Hypothalamus (tissue), 51 donors: ENCODE results near the gene SLC24A5.
A peak's percentile ranks its signal among the peaks of the same experiment; 100 is the strongest.

Experiments
- DNase-seq, 51 donors: peaks; one replicate each; lab custom pipeline; 2025; lab: John Stamatoyannopoulos, UW

The SLC24A5 gene

GRCh38 chr15:48109856-48110531 lies 10.8 kb upstream of the SLC24A5 start:
- DNase-seq = no peak

GRCh38 chr15:48112242-48112641 lies 8.5 kb upstream of the SLC24A5 start:
- DNase-seq = peak in 8 of 51 donors; percentile 1 to 8 (median 2)

- DNase-seq = no peak
These were observed 1.5 kb upstream of the SLC24A5 start for GRCh38 chr15:48119277-48119676.

DNA sequence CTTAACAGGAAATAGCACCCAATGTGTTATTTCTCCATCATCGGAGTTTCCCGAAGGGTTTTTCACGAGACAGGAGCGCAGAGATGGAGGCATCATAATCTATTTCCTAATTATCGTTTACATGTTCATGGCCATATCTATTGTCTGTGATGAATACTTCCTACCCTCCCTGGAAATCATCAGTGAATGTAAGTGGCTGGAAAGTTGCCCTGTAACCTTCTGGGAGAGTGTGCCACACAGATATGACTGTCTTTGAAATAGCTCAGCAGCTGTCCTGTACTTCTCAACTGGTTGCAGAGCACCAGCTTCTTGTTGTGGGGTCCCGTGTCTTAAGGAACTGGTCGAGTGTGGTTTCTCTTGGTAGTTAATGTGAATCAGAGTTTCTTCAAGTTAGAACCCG lies 1.1 kb downstream of the SLC24A5 start:
- DNase-seq = no peak

- no peak for DNase-seq
These were observed 6.0 kb downstream of the SLC24A5 start for GRCh38 chr15:48126667-48127355.

- no peak for DNase-seq
These were observed 10.5 kb downstream of the SLC24A5 start for GRCh38 chr15:48131324-48131723.

GRCh38 chr15:48132874-48133273 lies 12.1 kb downstream of the SLC24A5 start:
- no peak for DNase-seq

DNA sequence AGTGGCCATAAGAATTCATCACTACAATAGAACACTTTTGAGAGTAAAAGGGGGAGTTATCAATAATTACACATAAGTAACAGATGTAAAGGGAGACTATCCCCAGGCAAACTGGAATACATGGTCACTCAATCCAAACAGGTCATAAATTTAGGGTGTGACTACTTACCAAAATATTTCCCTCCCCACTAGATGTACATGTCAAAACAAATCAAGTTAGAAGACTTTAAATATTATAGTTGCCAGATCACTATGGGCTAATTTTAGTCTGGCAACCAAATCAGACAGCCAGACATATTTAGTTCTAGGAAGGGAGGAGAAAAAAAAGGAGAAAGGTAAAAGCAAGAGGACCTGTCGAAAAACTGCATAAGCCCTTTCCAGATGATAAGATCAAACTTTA lies 23.1 kb downstream of the SLC24A5 start:
- DNase-seq = no peak

GRCh38 chr15:48144889-48145288 lies 24.1 kb downstream of the SLC24A5 start:
- no peak for DNase-seq

DNA sequence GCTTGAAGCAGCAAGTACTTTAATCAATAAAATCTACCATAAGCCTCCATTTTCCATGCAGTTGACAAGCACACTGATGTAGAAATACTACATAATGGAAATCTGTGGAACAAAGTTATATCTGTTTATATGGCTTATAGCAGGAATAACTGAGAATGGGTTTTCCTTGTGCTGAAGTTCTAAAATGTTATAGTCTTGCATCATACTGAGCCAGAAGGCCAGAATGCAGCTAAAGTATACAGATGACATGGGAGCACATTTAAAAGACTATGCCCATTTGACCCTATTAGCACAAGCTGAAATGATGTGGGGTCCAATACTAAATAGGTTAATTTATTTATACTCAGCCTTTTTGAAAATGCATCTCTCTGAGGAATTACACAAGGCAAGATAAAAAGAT lies 25.1 kb downstream of the SLC24A5 start:
- DNase-seq = no peak

DNA sequence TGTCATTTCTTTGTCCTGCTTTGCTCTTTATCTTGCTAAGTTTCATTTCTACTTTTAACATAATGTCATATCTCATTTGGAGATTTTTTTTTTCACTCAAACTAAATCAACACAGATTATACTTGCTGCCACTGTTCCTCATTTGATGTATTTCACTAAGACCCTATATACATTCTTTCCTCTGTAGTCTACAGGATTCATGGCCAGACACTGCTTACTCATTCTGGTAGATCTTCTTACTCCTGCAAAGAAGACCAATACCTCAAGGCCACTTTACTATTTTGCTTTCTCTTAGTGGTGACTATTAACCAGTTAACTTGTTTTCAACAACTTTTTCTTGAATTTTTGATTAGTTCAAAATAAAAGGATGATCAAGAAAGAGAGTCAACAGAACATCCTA lies 26.6 kb downstream of the SLC24A5 start:
- DNase-seq = no peak

- no peak for DNase-seq
These were observed 29.1 kb downstream of the SLC24A5 start for GRCh38 chr15:48149858-48150257.

DNA sequence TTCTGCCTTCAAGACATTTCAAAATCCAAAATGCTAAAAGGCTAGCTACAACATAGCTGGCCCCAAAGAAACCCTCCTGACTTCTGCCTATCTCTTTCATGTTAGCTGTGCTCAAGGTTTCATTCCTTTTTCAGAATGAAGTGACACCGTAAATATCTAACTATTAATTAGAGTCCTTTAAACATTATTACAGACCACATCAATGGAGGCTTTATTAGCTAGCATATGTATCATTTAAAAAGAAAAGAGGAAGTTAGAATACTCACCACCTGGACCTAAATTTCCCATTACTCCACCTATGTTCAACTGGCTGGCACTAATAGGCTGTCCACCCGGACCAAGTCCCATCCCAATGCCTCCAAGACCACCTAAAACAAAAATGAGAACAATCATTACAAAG lies 32.7 kb downstream of the SLC24A5 start:
- DNase-seq = no peak

- DNase-seq = no peak
These were observed 47.8 kb downstream of the SLC24A5 start for GRCh38 chr15:48168616-48169015.

DNA sequence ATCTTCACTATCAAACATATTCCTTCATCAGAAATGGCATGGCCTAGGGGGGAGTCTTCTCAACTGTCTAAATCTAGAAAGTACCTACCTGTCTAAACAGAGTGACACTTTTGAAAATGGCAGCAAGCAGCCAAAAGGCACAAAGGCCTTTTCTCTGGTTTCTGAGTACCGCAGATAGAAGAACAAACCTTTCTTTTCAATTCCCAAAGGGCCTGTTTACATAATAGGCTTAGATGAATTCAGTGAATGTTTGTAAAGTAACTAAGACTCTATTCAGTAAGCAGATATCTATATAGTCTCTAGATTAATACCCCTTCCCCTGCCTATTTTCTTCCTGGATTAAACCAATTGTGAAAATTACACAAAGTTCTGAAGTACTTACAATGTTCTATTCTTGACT lies 50.2 kb downstream of the SLC24A5 start:
- DNase-seq = no peak

GRCh38 chr15:48175126-48175525 lies 54.3 kb downstream of the SLC24A5 start:
- DNase-seq = no peak

DNA sequence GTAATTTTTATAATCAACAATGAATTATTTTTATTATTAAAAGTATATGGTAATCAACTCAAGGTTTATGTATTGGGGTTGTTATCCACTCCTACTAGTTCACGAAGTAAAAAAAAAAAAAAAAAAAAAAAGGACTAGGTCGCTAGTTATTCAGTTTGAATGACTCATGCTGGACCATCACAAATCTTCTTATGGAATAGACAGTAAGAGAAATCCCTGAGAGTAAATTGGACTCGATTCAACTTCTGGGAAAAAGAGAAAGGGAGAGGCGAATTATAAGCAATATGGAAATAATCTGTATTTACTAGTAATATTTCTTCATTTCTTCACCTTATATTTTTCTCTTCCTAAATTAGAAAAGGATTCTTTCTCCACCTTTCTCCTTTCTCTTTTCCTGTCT lies 55.3 kb downstream of the SLC24A5 start:
- no peak for DNase-seq

GRCh38 chr15:48176957-48177356 lies 56.2 kb downstream of the SLC24A5 start:
- DNase-seq = no peak

GRCh38 chr15:48177383-48177765 lies 56.6 kb downstream of the SLC24A5 start:
- peak in 5 of 51 donors; percentile 0 to 80 (median 0) for DNase-seq

DNA sequence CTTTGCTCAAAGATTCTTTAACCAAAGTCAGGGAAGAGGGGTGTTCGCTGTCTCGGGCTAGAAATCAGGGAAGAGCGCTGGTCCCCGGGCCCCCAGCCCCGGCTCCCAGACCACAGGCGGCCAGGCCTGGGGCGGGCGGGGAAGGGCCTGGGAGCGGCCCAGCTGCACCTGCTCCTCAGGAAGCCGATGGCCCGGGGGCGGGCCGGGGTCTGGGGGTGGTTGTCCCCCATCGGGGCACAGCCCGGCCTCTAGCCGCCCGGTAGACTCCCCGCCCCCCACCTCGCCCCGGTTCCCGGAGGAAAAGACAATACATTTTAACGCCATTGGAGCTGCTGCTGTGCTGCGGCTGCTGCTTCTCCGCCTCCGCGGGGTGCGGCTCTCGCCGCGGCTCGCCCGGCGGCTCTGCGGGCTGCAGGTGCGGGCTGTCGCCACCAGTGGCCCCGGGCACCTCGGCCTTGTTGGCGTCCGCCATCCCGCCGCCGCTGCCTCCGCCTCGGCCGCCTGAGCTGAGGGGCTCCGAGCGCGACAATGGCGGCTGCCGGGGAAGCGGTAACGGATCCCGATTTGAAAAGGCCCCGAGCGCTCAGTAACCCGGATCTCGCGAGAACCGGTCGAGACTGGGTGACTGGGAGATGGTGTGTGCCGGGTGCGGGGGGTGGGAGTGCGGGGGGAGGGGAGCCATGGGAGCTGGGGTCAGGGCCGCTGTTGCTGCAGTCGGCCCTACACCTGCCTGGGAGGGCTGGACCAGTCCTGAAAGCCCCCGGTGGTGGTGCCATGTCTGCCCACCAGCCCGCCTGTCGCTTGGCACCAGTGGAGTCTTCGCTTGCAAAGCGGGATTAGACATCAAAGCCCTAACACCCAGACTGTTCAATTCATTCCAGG lies 57.2 kb downstream of the SLC24A5 start, which contains the start of gene MYEF2:
TSS of gene MYEF2 (minus strand) at position 530 of the 882 bp plus-strand sequence. CDS start at position 472, 58 bp downstream.
- peak in 49 of 51 donors; percentile 14 to 90 (median 65) for DNase-seq

GRCh38 chr15:48178648-48178931 lies 57.8 kb downstream of the SLC24A5 start:
- DNase-seq = no peak

- no peak for DNase-seq
These were observed 62.0 kb downstream of the SLC24A5 start for GRCh38 chr15:48182749-48183148.
